Measurements from ENCODE around the gene ANKRD11.
"Not testable (repeated sequence)": the region's sequence is repeated elsewhere in the genome, so short reads cannot be mapped to it uniquely, and the experiment has no call there.

The ANKRD11 gene

GRCh38 chr16:89433363-89433984 lies 56.9 kb downstream of the ANKRD11 start:
- DNase-seq (ENCODE audit: low read depth in 1 of 2, low spot score in 1 of 2) = not testable (repeated sequence)

GRCh38 chr16:89431630-89432029 lies 58.7 kb downstream of the ANKRD11 start:
- no peak for DNase-seq (ENCODE audit: low read depth in 1 of 2, low spot score in 1 of 2)

GRCh38 chr16:89431158-89431584 lies 59.2 kb downstream of the ANKRD11 start:
- no peak for DNase-seq (ENCODE audit: low read depth in 1 of 2, low spot score in 1 of 2)

GRCh38 chr16:89430436-89431157 lies 59.8 kb downstream of the ANKRD11 start:
- no peak for DNase-seq (ENCODE audit: low read depth in 1 of 2, low spot score in 1 of 2)

- DNase-seq (ENCODE audit: low read depth in 1 of 2, low spot score in 1 of 2) = not testable (repeated sequence)
Measured at GRCh38 chr16:89428605-89429004, 61.8 kb downstream of the ANKRD11 start.

- DNase-seq (ENCODE audit: low read depth in 1 of 2, low spot score in 1 of 2) = no peak
Measured at GRCh38 chr16:89426736-89427530, 63.4 kb downstream of the ANKRD11 start.

GRCh38 chr16:89425523-89425922 lies 64.8 kb downstream of the ANKRD11 start:
- no peak for DNase-seq (ENCODE audit: low read depth in 1 of 2, low spot score in 1 of 2)

GRCh38 chr16:89423681-89424260 lies 66.6 kb downstream of the ANKRD11 start:
- DNase-seq (ENCODE audit: low read depth in 1 of 2, low spot score in 1 of 2) = no peak

- DNase-seq (ENCODE audit: low read depth in 1 of 2, low spot score in 1 of 2) = peak; percentile 21 to 49
Measured at GRCh38 chr16:89422905-89423630, 67.3 kb downstream of the ANKRD11 start.

GRCh38 chr16:89422527-89422904 lies 67.8 kb downstream of the ANKRD11 start:
- peak; percentile 19 to 43 for DNase-seq (ENCODE audit: low read depth in 1 of 2, low spot score in 1 of 2)

- DNase-seq (ENCODE audit: low read depth in 1 of 2, low spot score in 1 of 2) = not testable (repeated sequence)
Measured at GRCh38 chr16:89421300-89421699, 69.1 kb downstream of the ANKRD11 start.

- DNase-seq (ENCODE audit: low read depth in 1 of 2, low spot score in 1 of 2) = no peak
Measured at GRCh38 chr16:89420204-89420603, 70.2 kb downstream of the ANKRD11 start.

GRCh38 chr16:89418352-89418751 lies 72.0 kb downstream of the ANKRD11 start:
- DNase-seq (ENCODE audit: low read depth in 1 of 2, low spot score in 1 of 2) = no peak

- DNase-seq (ENCODE audit: low read depth in 1 of 2, low spot score in 1 of 2) = no peak
Measured at GRCh38 chr16:89417352-89417751, 73.0 kb downstream of the ANKRD11 start.

GRCh38 chr16:89413811-89414585 lies 76.4 kb downstream of the ANKRD11 start:
- DNase-seq (ENCODE audit: low read depth in 1 of 2, low spot score in 1 of 2) = no peak

GRCh38 chr16:89412811-89413210 lies 77.5 kb downstream of the ANKRD11 start:
- DNase-seq (ENCODE audit: low read depth in 1 of 2, low spot score in 1 of 2) = no peak

- DNase-seq (ENCODE audit: low read depth in 1 of 2, low spot score in 1 of 2) = no peak
Measured at GRCh38 chr16:89411335-89411850, 79.0 kb downstream of the ANKRD11 start.

- no peak for DNase-seq (ENCODE audit: low read depth in 1 of 2, low spot score in 1 of 2)
Measured at GRCh38 chr16:89410794-89411309, 79.5 kb downstream of the ANKRD11 start.

- no peak for DNase-seq (ENCODE audit: low read depth in 1 of 2, low spot score in 1 of 2)
Measured at GRCh38 chr16:89410322-89410721, 80.0 kb downstream of the ANKRD11 start.
